ENCODE measurements around the gene GNAL. TPM values are rescaled to one million over a fixed set of nuclear protein-coding genes. Genes with fewer than 3 reads are reported as not detected.

Gene GNAL
- total RNA-seq, 1 experiment from 2014 or later = 0.44 TPM

DNA sequence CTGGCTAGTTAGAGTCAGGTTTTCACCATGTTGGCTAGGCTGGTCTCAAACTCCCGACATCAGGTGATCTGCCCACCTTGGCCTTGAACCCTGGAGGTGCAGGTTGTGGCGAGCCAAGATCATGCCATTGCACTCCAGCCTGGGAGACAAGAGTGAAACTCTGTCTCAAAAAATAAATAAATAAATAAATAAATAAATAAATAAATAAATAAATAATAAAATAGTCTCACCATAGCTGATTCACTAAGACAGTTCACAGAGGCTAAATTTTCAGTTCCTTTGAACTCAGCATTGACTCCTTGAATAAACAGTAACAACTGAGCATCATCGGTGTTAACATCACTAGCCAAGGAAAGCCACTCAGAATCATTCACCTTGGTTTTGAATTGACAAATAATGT is 32.7 kb downstream of the GNAL start:
- in situ Hi-C loops (cut with HindIII; ENCODE audit: low pct_unique_long_range_greater_than_20kb, low sequenced_read_pairs) (no loop called here), intact Hi-C loops (cut with micrococcal nuclease; ENCODE audit: unreplicated experiment) (no loop called here)
- H3K27me3 ChIP-seq (ENCODE audit: control insufficient read depth, insufficient read depth, low read length) = peaks cover 3% of the 10 kb centered on the region; the same call in 1 of the 2 replicates
- no peak overlapping the region for H3K4me3 ChIP-seq (ENCODE audit: low read depth in 2 of 2, low read length in 2 of 2)
- POLR2A ChIA-PET = no interaction called here
- TF ChIP-seq SIN3A (IDR thresholded peaks at IDR 0.05; ENCODE audit: borderline replicate concordance, insufficient read depth, low read depth, low read length) (no peak), POLR2AphosphoS5 (IDR thresholded peaks at IDR 0.05; ENCODE audit: low read depth, low read length) (no peak), REST (IDR thresholded peaks at IDR 0.05; ENCODE audit: insufficient read depth in 1 of 2, low read depth in 2 of 2, low read length in 1 of 2) (no peak), TCF7L2 (IDR thresholded peaks at IDR 0.05; ENCODE audit: low read depth, low read length) (no peak)
- TF ChIP-seq, protein P1, sequence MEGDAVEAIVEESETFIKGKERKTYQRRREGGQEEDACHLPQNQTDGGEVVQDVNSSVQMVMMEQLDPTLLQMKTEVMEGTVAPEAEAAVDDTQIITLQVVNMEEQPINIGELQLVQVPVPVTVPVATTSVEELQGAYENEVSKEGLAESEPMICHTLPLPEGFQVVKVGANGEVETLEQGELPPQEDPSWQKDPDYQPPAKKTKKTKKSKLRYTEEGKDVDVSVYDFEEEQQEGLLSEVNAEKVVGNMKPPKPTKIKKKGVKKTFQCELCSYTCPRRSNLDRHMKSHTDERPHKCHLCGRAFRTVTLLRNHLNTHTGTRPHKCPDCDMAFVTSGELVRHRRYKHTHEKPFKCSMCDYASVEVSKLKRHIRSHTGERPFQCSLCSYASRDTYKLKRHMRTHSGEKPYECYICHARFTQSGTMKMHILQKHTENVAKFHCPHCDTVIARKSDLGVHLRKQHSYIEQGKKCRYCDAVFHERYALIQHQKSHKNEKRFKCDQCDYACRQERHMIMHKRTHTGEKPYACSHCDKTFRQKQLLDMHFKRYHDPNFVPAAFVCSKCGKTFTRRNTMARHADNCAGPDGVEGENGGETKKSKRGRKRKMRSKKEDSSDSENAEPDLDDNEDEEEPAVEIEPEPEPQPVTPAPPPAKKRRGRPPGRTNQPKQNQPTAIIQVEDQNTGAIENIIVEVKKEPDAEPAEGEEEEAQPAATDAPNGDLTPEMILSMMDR (IDR thresholded peaks at IDR 0.05) = no peak
- H3K36me3 ChIP-seq (ENCODE audit: control insufficient read depth, insufficient read depth, low read length) = no peaks in the 10 kb centered on the region
- no peak for ATAC-seq
- BruUV-seq (replicated peaks) = no TSS peak
- H3K4me1 ChIP-seq (ENCODE audit: control insufficient read depth, insufficient read depth, low read length) = no peaks in the 10 kb centered on the region
- no peak for DNase-seq (ENCODE audit: low read depth, low spot score)
- CTCF ChIA-PET = interaction anchor here (0.7 kb wide), 1 partner anchor 215 kb away, joined by 3 read pairs; no protein-coding TSS in a partner anchor
- no peaks in the 10 kb centered on the region for H3K9me3 ChIP-seq (ENCODE audit: control insufficient read depth, insufficient read depth, low read depth, low read length)
- H3K27ac ChIP-seq (ENCODE audit: low read length) = no peak overlapping the region

DNA sequence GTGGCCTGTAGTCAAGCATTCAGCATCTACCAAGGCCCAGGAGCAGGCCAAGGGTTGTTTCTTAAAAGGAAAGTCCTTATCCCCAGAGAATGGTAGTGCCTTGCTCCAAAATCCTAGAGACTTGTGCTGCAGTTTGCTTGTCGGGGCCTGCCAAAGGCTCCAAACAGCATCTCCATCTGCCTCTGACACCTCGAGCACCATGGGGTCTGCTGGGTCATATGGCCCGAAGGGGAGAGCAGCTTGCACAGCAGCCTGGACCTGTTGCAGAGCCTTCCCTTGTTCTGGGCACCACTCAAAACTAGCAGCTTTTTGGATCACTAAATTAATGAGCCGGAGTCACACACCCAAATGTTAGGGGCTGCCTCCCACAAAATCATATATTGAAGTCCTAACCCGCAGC is 35.7 kb downstream of the GNAL start:
- TF ChIP-seq SIN3A (IDR thresholded peaks at IDR 0.05; ENCODE audit: borderline replicate concordance, insufficient read depth, low read depth, low read length) (no peak), REST (IDR thresholded peaks at IDR 0.05; ENCODE audit: insufficient read depth in 1 of 2, low read depth in 2 of 2, low read length in 1 of 2) (no peak), TCF7L2 (IDR thresholded peaks at IDR 0.05; ENCODE audit: low read depth, low read length) (no peak), POLR2AphosphoS5 (IDR thresholded peaks at IDR 0.05; ENCODE audit: low read depth, low read length) (no peak)
- TF ChIP-seq, protein P1 (IDR thresholded peaks at IDR 0.05) = no peak
- in situ Hi-C loops (cut with HindIII; ENCODE audit: low pct_unique_long_range_greater_than_20kb, low sequenced_read_pairs) = no loop called here
- peaks cover 4% of the 10 kb centered on the region for H3K27me3 ChIP-seq (ENCODE audit: control insufficient read depth, insufficient read depth, low read length)
- ATAC-seq (no peak), DNase-seq (ENCODE audit: low read depth, low spot score) (no peak)
- CTCF ChIA-PET = interaction anchor here (0.6 kb wide), 1 partner anchor 15 kb away, joined by 3 read pairs; no protein-coding TSS in a partner anchor
- no peak overlapping the region for H3K4me3 ChIP-seq (ENCODE audit: low read depth in 2 of 2, low read length in 2 of 2)
- no peak overlapping the region for H3K27ac ChIP-seq (ENCODE audit: low read length)
- intact Hi-C loops (cut with micrococcal nuclease; ENCODE audit: unreplicated experiment) = loop anchor here (5.0 kb wide), 1 partner anchor 67 kb away; no protein-coding TSS in a partner anchor
- H3K36me3 ChIP-seq (ENCODE audit: control insufficient read depth, insufficient read depth, low read length) = no peaks in the 10 kb centered on the region
- no peaks in the 10 kb centered on the region for H3K4me1 ChIP-seq (ENCODE audit: control insufficient read depth, insufficient read depth, low read length)
- no TSS peak for BruUV-seq (replicated peaks)
- POLR2A ChIA-PET = no interaction called here
- H3K9me3 ChIP-seq (ENCODE audit: control insufficient read depth, insufficient read depth, low read depth, low read length) = no peaks in the 10 kb centered on the region

All from Panc1 (cell line).